Activated naive CD4-positive, alpha-beta T cell treated with Interleukin-2 at 50 U/mL for 16 hours (primary cell): ENCODE results near the gene GPR31.

Experiments
- DNase-seq: peaks from one replicate; pipeline ENCODE4 v3.0.0-alpha.2; 2020

The GPR31 gene

DNA sequence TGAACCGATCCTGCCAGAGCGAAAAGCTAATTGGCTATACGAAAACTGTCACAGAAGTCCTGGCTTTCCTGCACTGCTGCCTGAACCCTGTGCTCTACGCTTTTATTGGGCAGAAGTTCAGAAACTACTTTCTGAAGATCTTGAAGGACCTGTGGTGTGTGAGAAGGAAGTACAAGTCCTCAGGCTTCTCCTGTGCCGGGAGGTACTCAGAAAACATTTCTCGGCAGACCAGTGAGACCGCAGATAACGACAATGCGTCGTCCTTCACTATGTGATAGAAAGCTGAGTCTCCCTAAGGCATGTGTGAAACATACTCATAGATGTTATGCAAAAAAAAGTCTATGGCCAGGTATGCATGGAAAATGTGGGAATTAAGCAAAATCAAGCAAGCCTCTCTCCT lies 20.7 kb downstream of the GPR31 start:
- DNase-seq = no peak

GRCh38 chr6:167136376-167136775 lies 21.4 kb downstream of the GPR31 start:
- DNase-seq = peak; percentile 42

- no peak for DNase-seq
Observed at GRCh38 chr6:167134448-167135328, 23.1 kb downstream of the GPR31 start.

DNA sequence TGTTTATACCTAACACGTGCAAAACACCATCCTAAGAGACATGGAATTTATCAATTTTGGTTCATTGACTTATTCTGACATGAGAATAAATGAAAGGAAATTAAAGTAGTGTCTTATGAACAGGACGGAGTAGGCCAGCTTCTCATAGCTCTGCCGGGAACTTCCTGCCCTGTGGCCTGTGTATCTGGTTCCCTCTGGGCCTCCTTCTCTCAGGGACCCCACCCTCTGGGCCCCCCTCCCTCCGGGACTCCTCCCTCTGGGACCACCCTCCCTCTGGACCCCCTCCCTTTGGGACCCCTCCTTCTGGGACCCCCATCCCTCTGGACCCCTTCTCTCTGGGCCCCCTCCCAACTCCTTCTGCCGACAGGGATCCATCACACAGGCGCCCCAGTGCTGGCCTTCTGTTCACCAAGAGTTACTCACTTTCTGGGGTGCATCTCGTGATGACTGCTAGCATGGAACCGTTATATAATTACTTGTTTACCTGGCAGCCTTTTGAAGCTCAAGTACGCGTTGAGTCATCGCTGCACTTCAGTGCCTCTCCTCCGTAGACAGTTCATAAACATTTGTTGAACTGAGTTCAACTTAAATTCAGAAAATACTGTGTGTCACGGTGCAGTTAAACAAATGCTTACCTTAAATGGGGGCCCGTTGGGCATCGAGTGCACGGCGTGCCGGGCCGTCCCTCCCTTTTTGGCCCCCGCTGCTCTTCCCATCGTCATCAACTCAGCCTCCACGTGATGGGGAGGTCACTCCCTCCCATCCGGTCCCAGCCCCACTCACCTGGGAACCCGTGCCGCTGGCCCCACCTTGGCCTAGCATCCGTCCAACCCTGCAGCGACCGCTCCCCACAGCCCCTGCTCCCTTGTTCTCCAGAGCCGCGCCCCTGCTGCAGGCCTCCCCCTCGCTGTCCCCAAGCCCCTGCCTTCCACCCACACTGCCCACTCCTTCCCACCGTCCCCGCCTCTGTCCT lies 26.8 kb downstream of the GPR31 start:
- DNase-seq = no peak

DNA sequence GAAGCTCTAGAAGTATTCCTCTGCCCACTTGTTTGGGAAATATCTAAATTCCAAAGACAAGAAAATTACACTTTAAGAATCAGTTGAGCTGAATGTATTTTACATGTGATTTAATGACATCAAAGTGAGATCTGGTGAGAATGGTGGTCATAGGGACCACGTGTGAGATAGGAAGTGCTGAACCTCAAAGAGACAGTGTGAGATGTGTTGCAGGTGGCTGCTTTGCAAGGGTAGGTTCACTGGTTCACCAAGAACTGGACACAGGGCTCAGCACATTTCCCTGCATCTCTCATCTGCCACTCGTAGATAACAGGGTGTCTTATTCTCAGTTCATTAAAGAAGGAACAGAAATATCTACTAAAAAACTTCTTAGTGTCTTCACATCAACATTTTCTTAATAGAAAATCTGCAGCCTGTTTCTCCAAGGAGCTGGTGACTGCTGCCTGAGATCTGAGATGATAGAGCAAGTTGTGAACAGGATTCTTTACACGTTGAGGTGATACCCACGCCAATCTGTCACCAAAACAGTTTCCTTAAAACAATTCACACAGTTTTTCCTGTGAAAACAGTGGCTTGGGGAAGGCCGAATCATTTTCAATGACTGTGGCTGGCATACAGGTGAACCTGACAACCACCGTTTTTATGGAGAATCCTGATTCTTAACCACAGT lies 27.6 kb downstream of the GPR31 start:
- no peak for DNase-seq

- no peak for DNase-seq
Observed at GRCh38 chr6:167129562-167129961, 28.2 kb downstream of the GPR31 start.

GRCh38 chr6:167129159-167129558 lies 28.6 kb downstream of the GPR31 start:
- DNase-seq = no peak

- DNase-seq = no peak
Observed at GRCh38 chr6:167127785-167128531, 29.8 kb downstream of the GPR31 start.

DNA sequence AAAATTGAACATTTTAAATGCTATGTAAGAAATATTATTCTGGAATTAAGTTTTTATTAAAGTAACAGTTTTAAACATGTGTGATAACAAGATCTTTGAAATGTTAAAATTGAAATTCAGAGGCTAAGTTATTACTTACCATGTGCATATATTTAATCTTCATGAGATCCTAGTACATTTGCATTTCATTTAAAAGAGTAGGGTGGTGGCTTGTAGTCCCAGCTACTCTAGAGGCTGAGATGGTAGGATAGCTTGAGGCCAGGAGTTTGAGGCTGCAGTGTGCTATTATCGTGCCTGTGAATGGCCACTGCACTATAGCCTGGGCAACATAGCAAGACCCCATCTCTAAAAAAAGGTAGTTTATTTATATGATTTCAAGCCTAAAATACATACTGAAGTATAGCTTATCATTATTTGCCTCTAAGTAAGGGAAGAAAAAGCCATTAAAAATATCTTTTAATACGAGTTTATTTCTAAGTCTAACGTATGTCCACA lies 31.9 kb downstream of the GPR31 start:
- DNase-seq = no peak

DNA sequence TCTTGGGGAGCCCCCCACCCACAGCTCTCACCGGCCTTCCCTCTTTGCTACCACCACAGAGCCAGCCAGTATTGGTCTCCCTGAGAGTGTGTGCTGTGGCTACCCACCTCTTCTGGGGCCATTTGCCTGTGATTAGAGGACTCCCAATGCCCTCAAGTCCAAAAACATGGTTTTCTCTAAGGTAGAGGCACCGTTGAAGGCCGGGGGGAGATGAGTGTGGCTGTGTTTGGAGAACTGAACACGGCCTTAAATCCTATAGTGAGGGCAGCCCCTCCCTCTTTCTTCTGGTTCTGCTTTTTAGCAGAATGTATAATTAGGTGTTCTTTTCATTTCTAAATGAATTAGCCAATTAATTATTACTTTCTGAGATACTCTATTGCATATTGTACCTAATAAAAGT lies 32.4 kb downstream of the GPR31 start:
- DNase-seq = no peak

- no peak for DNase-seq
Observed at GRCh38 chr6:167124753-167125152, 33.0 kb downstream of the GPR31 start.

- DNase-seq = no peak
Observed at GRCh38 chr6:167122827-167123657, 34.7 kb downstream of the GPR31 start, which contains the start of gene CCR6. TSS of gene CCR6 (plus strand) at chr6:167123096. CDS start at chr6:167136135, 13,039 bp downstream.

- DNase-seq = no peak
Observed at GRCh38 chr6:167122041-167122826, 35.5 kb downstream of the GPR31 start.

DNA sequence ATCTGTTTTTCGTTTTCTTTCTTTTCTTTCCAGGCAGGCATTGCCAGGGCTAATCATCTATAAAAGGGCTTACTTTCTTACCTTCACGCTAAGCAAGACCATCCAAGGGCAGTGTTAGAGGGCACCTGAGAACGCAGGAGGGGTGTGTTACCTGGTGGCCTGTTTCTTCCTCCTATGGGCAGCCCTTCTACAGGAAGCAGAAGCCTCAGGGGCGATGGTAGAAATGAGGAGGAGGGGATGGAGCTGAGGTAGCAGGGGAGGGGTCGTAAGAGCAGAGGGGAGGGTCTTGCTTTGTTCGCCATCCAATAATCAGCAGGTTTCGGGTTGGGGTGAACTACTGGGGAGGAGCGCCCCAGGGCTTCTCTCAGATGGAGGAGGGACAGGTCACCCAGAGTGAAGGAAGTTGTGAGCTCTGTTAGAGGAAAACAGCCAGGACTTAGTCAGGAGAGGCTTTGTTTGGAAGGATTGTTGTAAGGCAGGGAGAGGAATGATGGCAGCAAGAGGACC lies 36.4 kb downstream of the GPR31 start:
- no peak for DNase-seq

DNA sequence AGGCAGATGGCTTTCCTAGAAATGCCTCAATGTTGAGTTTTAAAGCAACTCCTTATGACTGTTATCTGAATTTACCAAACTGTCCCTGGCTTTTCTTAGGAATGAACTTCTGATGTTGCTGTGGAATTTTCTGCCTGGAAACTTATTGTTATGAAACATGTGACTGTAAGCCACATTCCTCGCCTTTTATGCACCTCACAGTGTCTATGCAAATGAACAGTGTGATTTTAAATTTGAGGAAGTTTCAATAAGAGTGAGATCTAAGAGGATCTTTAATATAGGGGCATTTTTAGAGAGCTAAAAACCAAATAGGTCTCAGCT lies 37.2 kb downstream of the GPR31 start:
- no peak for DNase-seq

DNA sequence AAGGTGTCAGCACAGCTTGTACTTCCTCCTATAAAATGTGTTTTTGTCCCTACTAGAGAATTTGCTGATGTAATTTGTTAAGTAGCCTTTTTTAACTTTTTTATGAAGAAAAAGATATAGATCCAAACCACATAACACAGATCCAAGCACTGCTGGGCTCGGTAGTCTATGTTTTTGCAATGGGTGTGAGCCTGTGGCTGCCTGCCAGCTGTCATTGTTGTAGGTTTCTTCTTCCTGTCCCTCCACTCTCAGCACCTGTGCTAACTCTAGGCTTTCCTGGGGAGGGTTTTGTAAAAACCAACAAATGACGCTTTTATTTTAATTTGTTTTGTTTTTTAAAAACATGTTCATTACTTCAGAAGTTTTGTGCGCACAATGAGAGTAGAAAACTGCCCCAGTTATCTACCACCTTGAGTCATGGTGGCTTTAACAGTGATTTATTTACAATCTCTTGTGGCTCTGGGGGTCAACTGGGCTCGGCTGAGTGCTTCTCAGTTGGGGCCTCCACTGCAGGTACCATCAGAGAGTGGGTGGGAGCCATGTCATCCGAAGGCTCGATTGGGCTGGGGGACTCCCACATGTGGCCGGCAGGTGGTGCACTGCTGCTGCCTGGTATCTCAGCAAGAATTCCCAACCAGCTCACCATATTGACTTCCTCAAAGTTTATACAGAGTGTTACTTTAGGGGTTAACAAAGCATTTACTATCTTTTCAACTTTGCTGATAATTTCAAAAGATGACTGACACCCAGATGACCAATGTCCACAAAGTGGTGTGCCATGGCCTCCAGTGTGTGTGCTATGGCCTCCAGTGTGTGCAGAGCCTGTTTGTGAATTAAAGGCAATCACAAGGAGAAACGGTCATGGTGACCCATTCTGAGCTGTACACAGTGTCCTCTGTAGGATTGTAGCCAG lies 37.9 kb downstream of the GPR31 start:
- peak; percentile 45 for DNase-seq

DNA sequence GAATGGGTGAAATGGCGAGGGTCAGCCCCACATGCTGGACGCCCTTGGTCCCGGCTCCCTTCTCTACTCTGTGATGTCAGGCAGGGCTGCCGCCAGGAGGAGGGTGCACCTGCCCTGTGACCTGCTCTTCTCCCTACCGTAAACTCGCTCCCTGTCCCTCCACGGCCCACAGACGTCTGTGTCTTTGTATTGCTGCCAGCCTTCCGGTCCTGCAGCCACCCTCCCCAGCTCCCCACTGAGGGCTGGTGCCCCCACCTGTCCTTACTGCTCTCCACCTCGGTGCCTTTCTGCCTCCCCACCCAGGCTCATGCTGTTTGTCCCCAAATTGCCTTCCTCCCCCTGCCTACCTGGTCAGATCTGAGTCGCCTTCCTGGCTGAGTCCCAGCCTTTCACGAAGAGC lies 38.9 kb downstream of the GPR31 start:
- no peak for DNase-seq

- DNase-seq = no peak
Observed at GRCh38 chr6:167118006-167118405, 39.8 kb downstream of the GPR31 start.

GRCh38 chr6:167116838-167117228 lies 40.9 kb downstream of the GPR31 start:
- no peak for DNase-seq
